ENCODE measurements around the gene HDDC2.

- TF ChIP-seq SETDB1 (IDR thresholded peaks at IDR 0.05; ENCODE audit: low read length) (no peak), MEF2D (tag; conservative IDR thresholded peaks at IDR 0.05; ENCODE audit: low read depth) (no peak), CTCF (IDR thresholded peaks at IDR 0.05 in 2 of 3, conservative IDR thresholded peaks at IDR 0.05 in 1 of 3; ENCODE audit: insufficient read depth in 2 of 3, low read depth in 1 of 3, low read length in 3 of 3) (no peak), SMAD1 (IDR thresholded peaks at IDR 0.05; ENCODE audit: low read depth, low read length, partially characterized antibody) (no peak), ETS2 (tag; IDR thresholded peaks at IDR 0.05; ENCODE audit: borderline replicate concordance, poor library complexity, severe bottlenecking) (no peak), EZH2 (IDR thresholded peaks at IDR 0.05; ENCODE audit: borderline replicate concordance, low read depth, low read length) (no peak), RAD51 (IDR thresholded peaks at IDR 0.05; ENCODE audit: borderline replicate concordance, low read depth) (no peak), FOXM1 (IDR thresholded peaks at IDR 0.05; ENCODE audit: low read depth) (no peak), FOXM1 (CRISPR knock-in tag; IDR thresholded peaks at IDR 0.05; ENCODE audit: low read depth) (no peak), CBFB (CRISPR knock-in tag; IDR thresholded peaks at IDR 0.05) (no peak), POU5F1 (IDR thresholded peaks at IDR 0.05; ENCODE audit: borderline replicate concordance, low read depth, low read length, partially characterized antibody) (no peak), FIP1L1 (IDR thresholded peaks at IDR 0.05; ENCODE audit: low read depth, low read length, poor library complexity, severe bottlenecking) (no peak), FOXK2 (conservative IDR thresholded peaks at IDR 0.05 in 1 of 2, IDR thresholded peaks at IDR 0.05 in 1 of 2; ENCODE audit: low read depth in 2 of 2) (no peak)
Observed at GRCh38 chr6:125254321-125254720, 47.4 kb downstream of the HDDC2 start.
